CD4-positive, CD25-positive, alpha-beta regulatory T cell (primary cell): ENCODE results near the gene MAP6. TPM values are rescaled to one million over a fixed set of nuclear protein-coding genes. Genes with fewer than 3 reads are reported as not detected.
A peak's percentile ranks its signal among the peaks of the same experiment; 100 is the strongest.

ENCODE experiments used
- ATAC-seq, 2 donors: fragments of 150-1000 bp; cut with Tn5 transposase; one replicate each; pipeline ENCODE4 v1.10.0; 2021; ENCODE audit warnings: low read depth in 2 of 2, moderate number of reproducible peaks in 2 of 2, moderate library complexity in 1 of 2
- DNase-seq, 3 donors: peaks; one replicate each; pipeline versions ENCODE4 v3.0.0 to v3.0.0-alpha.2; 2012 to 2022; ENCODE audit warnings: mixed read lengths in 1 of 3
- H3K27ac ChIP-seq: one replicate; pipeline ENCODE4 v1.7.0; 2013; ENCODE audit warnings: mild to moderate bottlenecking, low read length; ENCODE audit not compliant: insufficient read depth, poor library complexity, severe bottlenecking
- H3K27me3 ChIP-seq: one replicate; pipeline ENCODE4 v1.7.0; 2013; ENCODE audit warnings: low read length; ENCODE audit not compliant: control insufficient read depth, insufficient read depth
- H3K36me3 ChIP-seq: one replicate; pipeline ENCODE4 v1.7.0; 2013; ENCODE audit warnings: mild to moderate bottlenecking, low read length, moderate library complexity; ENCODE audit not compliant: control insufficient read depth, insufficient read depth
- H3K4me1 ChIP-seq: 2 replicates; pipeline ENCODE4 v1.7.0; 2013; ENCODE audit warnings: mild to moderate bottlenecking, low read length; ENCODE audit not compliant: insufficient read depth, control insufficient read depth, poor library complexity, severe bottlenecking
- H3K4me3 ChIP-seq: one replicate; pipeline ENCODE4 v1.7.0; 2013; ENCODE audit warnings: low read depth, mild to moderate bottlenecking, low read length, moderate library complexity
- H3K9me3 ChIP-seq, 2 experiments: 1 replicate in 1 of 2; 2 replicates in 1 of 2; pipeline ENCODE4 v1.7.0; 2013; ENCODE audit warnings: low read length in 2 of 2, mild to moderate bottlenecking in 1 of 2, moderate library complexity in 1 of 2; ENCODE audit not compliant: control insufficient read depth in 2 of 2
- H3K27ac Mint-ChIP-seq, 3 donors: one replicate each; pipeline ENCODE4 v1.8.0; 2020 to 2022; ENCODE audit warnings: mild to moderate bottlenecking in 3 of 3, mixed read lengths in 3 of 3, moderate library complexity in 2 of 3
- H3K27me3 Mint-ChIP-seq: one replicate; pipeline ENCODE4 v1.8.0; 2022; ENCODE audit warnings: mild to moderate bottlenecking, mixed read lengths
- H3K36me3 Mint-ChIP-seq: one replicate; pipeline ENCODE4 v1.8.0; 2020; ENCODE audit warnings: mixed read lengths
- H3K4me1 Mint-ChIP-seq, 4 donors: one replicate each; pipeline ENCODE4 v1.8.0; 2020 to 2022; ENCODE audit warnings: mixed read lengths in 4 of 4, mild to moderate bottlenecking in 1 of 4
- H3K4me3 Mint-ChIP-seq, 4 donors: one replicate each; pipeline ENCODE4 v1.8.0; 2020 to 2022; ENCODE audit warnings: mild to moderate bottlenecking in 4 of 4, mixed read lengths in 4 of 4, moderate library complexity in 3 of 4
- H3K9me3 Mint-ChIP-seq, 7 donors: one replicate each; pipeline ENCODE4 v1.8.0; 2020 to 2022; ENCODE audit warnings: mixed read lengths in 7 of 7, mild to moderate bottlenecking in 3 of 7, moderate library complexity in 2 of 7
- polyA plus RNA-seq, 4 donors: library from polyadenylated mRNA; unstranded; fragments of 300-500 nt; fragmentation: Illumina TruSeq; gene quantifications; one replicate each; pipeline ENCODE4 v1.2.3, GENCODE V29; 2021
- total RNA-seq: library from RNA; stranded (reverse); gene quantifications from one replicate; pipeline ENCODE4 v1.2.3, GENCODE V29; 2022

Gene MAP6
- total and polyA plus RNA-seq, 5 donors from 2014 or later = 0.44 TPM; not detected in 4

DNA sequence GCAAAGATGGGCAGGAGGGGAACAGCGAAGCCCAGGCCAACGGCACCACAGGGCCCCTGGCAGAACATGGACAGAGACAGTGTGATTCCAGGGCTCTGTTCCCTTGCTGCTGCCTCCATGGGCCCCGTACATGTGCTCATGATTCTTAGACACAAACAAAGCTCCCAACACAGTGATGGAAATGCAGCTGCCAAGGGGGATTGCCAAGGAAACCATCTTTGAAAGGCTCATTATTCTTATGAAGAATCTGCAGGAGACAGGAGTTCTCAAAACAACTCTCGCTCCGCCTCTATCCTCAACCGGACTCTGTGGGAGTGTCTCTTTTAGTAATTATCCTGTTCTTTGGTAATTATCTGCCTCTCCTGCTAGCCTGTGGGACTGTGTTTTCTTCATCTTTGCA, 74.6 kb downstream of the MAP6 start:
- no peak for ATAC-seq
- H3K4me1 ChIP-seq = no peaks in the 10 kb centered on the region
- Mint-ChIP-seq H3K36me3 (no peaks in the 10 kb centered on the region), H3K4me1 (peaks cover 0 to 8% (median 2%) of the 10 kb centered on the region in 4 donors), H3K27me3 (peaks cover 8% of the 10 kb centered on the region), H3K27ac (no peak overlapping the region), H3K9me3 (no peaks in the 10 kb centered on the region), H3K4me3 (no peak overlapping the region)
- H3K36me3 ChIP-seq = no peaks in the 10 kb centered on the region
- H3K4me3 ChIP-seq = no peak overlapping the region
- no peak for DNase-seq
- H3K27ac ChIP-seq = no peak overlapping the region
- no peaks in the 10 kb centered on the region for H3K27me3 ChIP-seq
- no peaks in the 10 kb centered on the region for H3K9me3 ChIP-seq

DNA sequence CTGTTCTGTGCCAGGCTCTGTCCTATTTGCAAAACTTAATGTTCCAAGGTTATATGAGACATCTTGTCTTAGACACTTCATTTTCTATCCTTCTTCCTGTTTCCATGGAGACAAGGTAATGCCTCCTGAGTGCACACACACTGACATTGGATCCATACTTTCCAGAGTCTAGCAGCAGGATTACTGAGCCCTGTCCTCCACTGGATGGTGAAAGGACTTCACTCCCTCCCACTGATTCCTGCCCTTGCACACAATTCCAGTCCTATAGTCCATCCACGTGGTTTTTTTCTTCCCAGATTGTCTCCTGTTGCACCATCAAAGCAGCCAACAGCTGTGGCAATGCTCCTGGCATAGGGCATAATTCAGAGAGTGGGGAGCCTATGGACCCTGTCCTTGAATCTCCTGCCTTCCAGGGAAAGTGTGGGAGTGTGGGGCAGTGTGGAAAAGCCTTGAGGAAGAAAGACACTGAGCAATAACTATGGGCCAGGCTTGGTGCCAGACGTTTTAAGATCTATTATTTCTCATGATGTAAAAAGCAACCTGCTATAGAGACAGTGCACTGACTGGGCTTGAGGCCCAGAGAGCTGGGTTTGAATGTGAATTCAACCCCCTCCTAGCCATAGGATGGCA, 75.4 kb downstream of the MAP6 start:
- Mint-ChIP-seq H3K4me1 (peaks cover 0 to 8% (median 2%) of the 10 kb centered on the region in 4 donors), H3K36me3 (no peaks in the 10 kb centered on the region), H3K9me3 (no peaks in the 10 kb centered on the region), H3K27me3 (peaks cover 8% of the 10 kb centered on the region), H3K27ac (no peak overlapping the region), H3K4me3 (no peak overlapping the region)
- Histone ChIP-seq H3K27ac (no peak overlapping the region), H3K9me3 (no peaks in the 10 kb centered on the region), H3K36me3 (no peaks in the 10 kb centered on the region), H3K27me3 (no peaks in the 10 kb centered on the region), H3K4me3 (no peak overlapping the region), H3K4me1 (no peaks in the 10 kb centered on the region)
- DNase-seq (no peak), ATAC-seq (no peak)

GRCh38 chr11:75592715-75593114, 76.1 kb downstream of the MAP6 start:
- Mint-ChIP-seq H3K4me3 (no peak overlapping the region), H3K36me3 (no peaks in the 10 kb centered on the region), H3K27me3 (peaks cover 5% of the 10 kb centered on the region), H3K9me3 (no peaks in the 10 kb centered on the region), H3K4me1 (peaks cover 0 to 8% (median 2%) of the 10 kb centered on the region in 4 donors), H3K27ac (peak overlapping the region in 1 of 3 donors; percentile 37)
- no peaks in the 10 kb centered on the region for H3K4me1 ChIP-seq
- H3K9me3 ChIP-seq = no peaks in the 10 kb centered on the region
- H3K27ac ChIP-seq = no peak overlapping the region
- ATAC-seq (no peak), DNase-seq (peak in 1 of 3 donors; percentile 23)
- H3K4me3 ChIP-seq = no peak overlapping the region
- H3K36me3 ChIP-seq = no peaks in the 10 kb centered on the region
- H3K27me3 ChIP-seq = no peaks in the 10 kb centered on the region

- H3K4me1 Mint-ChIP-seq = peaks cover 0 to 8% (median 2%) of the 10 kb centered on the region in 4 donors
- Histone ChIP-seq H3K4me3 (no peak overlapping the region), H3K27me3 (no peaks in the 10 kb centered on the region), H3K4me1 (no peaks in the 10 kb centered on the region), H3K9me3 (no peaks in the 10 kb centered on the region), H3K27ac (no peak overlapping the region), H3K36me3 (no peaks in the 10 kb centered on the region)
- no peak overlapping the region for H3K4me3 Mint-ChIP-seq
- H3K27me3 Mint-ChIP-seq = peaks cover 4% of the 10 kb centered on the region
- ATAC-seq = no peak
- H3K27ac Mint-ChIP-seq = no peak overlapping the region
- DNase-seq = no peak
- no peaks in the 10 kb centered on the region for H3K9me3 Mint-ChIP-seq
- H3K36me3 Mint-ChIP-seq = no peaks in the 10 kb centered on the region
These were observed 76.9 kb downstream of the MAP6 start for GRCh38 chr11:75591966-75592365.

- Mint-ChIP-seq H3K36me3 (no peaks in the 10 kb centered on the region), H3K9me3 (no peaks in the 10 kb centered on the region), H3K4me3 (no peak overlapping the region), H3K4me1 (peaks cover 0 to 8% (median 2%) of the 10 kb centered on the region in 4 donors), H3K27ac (no peak overlapping the region), H3K27me3 (peaks cover 4% of the 10 kb centered on the region)
- DNase-seq (no peak), ATAC-seq (no peak)
- no peaks in the 10 kb centered on the region for H3K4me1 ChIP-seq
- no peaks in the 10 kb centered on the region for H3K9me3 ChIP-seq
- H3K27me3 ChIP-seq = no peaks in the 10 kb centered on the region
- H3K4me3 ChIP-seq = no peak overlapping the region
- H3K36me3 ChIP-seq = no peaks in the 10 kb centered on the region
- no peak overlapping the region for H3K27ac ChIP-seq
These were observed 77.5 kb downstream of the MAP6 start for GRCh38 chr11:75591371-75591770.

- Histone ChIP-seq H3K36me3 (no peaks in the 10 kb centered on the region), H3K9me3 (no peaks in the 10 kb centered on the region), H3K27me3 (no peaks in the 10 kb centered on the region), H3K27ac (no peak overlapping the region), H3K4me3 (no peak overlapping the region), H3K4me1 (no peaks in the 10 kb centered on the region)
- no peaks in the 10 kb centered on the region for H3K36me3 Mint-ChIP-seq
- no peak overlapping the region for H3K27ac Mint-ChIP-seq
- H3K4me3 Mint-ChIP-seq = no peak overlapping the region
- no peak for DNase-seq
- H3K27me3 Mint-ChIP-seq = no peaks in the 10 kb centered on the region
- no peak for ATAC-seq
- no peaks in the 10 kb centered on the region for H3K9me3 Mint-ChIP-seq
- peaks cover 0 to 8% (median 2%) of the 10 kb centered on the region in 4 donors for H3K4me1 Mint-ChIP-seq
These were observed 78.9 kb downstream of the MAP6 start for GRCh38 chr11:75589933-75590332.

DNA sequence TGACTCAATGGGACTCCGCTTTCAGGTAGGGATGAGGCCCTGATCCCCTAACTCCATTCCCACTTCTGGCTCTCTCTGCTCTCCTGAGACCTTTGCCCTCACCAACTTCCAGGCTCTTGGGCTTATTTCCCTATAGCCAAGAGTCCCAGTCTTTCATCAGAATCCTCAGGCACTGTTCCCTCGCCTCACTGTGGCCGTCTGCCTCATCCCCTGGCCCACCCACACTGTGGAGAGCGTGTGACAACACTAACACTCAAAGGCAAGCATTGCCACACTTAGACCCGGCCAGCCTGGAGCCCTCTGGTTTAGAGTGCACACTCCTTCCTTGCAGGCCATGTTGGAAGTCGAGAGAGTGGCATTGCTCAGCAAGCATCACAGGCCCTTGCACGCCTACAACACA, 79.8 kb downstream of the MAP6 start:
- H3K9me3 ChIP-seq = no peaks in the 10 kb centered on the region
- no peaks in the 10 kb centered on the region for H3K4me1 ChIP-seq
- H3K27me3 ChIP-seq = no peaks in the 10 kb centered on the region
- DNase-seq (no peak), ATAC-seq (no peak)
- Mint-ChIP-seq H3K4me3 (no peak overlapping the region), H3K27me3 (no peaks in the 10 kb centered on the region), H3K27ac (no peak overlapping the region), H3K9me3 (no peaks in the 10 kb centered on the region), H3K4me1 (peaks cover 0 to 13% (median 2%) of the 10 kb centered on the region in 4 donors), H3K36me3 (no peaks in the 10 kb centered on the region)
- no peak overlapping the region for H3K4me3 ChIP-seq
- H3K36me3 ChIP-seq = no peaks in the 10 kb centered on the region
- H3K27ac ChIP-seq = no peak overlapping the region

DNA sequence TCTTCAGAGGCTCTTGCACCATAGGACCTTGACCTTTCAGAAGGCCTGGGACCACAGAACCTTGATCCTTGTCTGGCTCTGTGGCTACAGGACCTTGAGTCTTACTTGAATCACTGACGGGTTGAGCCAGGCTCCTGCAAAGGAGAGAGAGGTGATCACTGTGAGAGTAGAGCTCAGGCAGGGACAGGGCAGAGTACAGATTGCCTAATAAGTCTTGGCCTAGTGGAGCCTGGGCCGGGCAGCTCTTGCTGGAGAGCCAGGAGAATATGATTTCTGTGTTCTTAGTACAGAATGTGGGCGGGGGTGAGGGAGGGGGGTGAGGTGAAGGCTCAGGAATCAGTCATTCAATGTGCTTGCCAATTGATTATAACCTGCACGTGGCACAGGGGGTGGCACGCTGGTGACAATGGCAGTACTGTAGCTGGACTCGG, 80.8 kb downstream of the MAP6 start:
- H3K27me3 ChIP-seq = no peaks in the 10 kb centered on the region
- no peak overlapping the region for H3K27ac ChIP-seq
- no peaks in the 10 kb centered on the region for H3K9me3 Mint-ChIP-seq
- no peaks in the 10 kb centered on the region for H3K27me3 Mint-ChIP-seq
- H3K4me1 Mint-ChIP-seq = peaks cover 0 to 15% (median 3%) of the 10 kb centered on the region in 4 donors
- no peaks in the 10 kb centered on the region for H3K9me3 ChIP-seq
- H3K36me3 Mint-ChIP-seq = no peaks in the 10 kb centered on the region
- H3K4me1 ChIP-seq = peaks cover under 1% of the 10 kb centered on the region
- no peak for DNase-seq
- no peaks in the 10 kb centered on the region for H3K36me3 ChIP-seq
- no peak for ATAC-seq
- H3K27ac Mint-ChIP-seq = no peak overlapping the region
- no peak overlapping the region for H3K4me3 Mint-ChIP-seq
- no peak overlapping the region for H3K4me3 ChIP-seq
